Testis (tissue), 3 donors: ENCODE measurements around the gene RAB33B. TPM values are rescaled to one million over a fixed set of nuclear protein-coding genes. Genes with fewer than 3 reads are reported as not detected.

ENCODE experiments used
- DNase-seq: peaks from one replicate; pipeline ENCODE4 v3.0.0-alpha.2; 2019
- H3K27ac ChIP-seq, 2 donors: fragments of 200-600 bp; sonication (generic); one replicate each; pipeline ENCODE4 v1.5.1; 2019
- H3K27me3 ChIP-seq: fragments of 200-600 bp; sonication (generic); one replicate; pipeline ENCODE4 v1.5.1; 2019
- H3K36me3 ChIP-seq: fragments of 200-600 bp; sonication (generic); one replicate; pipeline ENCODE4 v1.5.1; 2017; ENCODE audit warnings: low read depth; ENCODE audit errors: missing control alignments
- H3K4me1 ChIP-seq: fragments of 200-600 bp; sonication (generic); one replicate; pipeline ENCODE4 v1.5.1; 2019
- H3K4me3 ChIP-seq, 2 donors: fragments of 200-600 bp; sonication (generic); one replicate each; pipeline ENCODE4 v1.5.1; 2017 to 2019
- H3K9me3 ChIP-seq: fragments of 200-600 bp; sonication (generic); one replicate; pipeline ENCODE4 v1.5.1; 2017
- CTCF ChIP-seq, 3 experiments: fragments of 450-650 bp in 2 of 3; fragments of 200-600 bp in 1 of 3; sonication (generic) in 1 of 3; IDR thresholded peaks; one replicate each; pipeline ENCODE4 v1.5.1; 2016 to 2019; ENCODE audit warnings: antibody characterized with exemption in 3 of 3, mild to moderate bottlenecking in 2 of 3, moderate library complexity in 1 of 3
- POLR2A ChIP-seq: fragments of 450-650 bp; IDR thresholded peaks from one replicate; pipeline ENCODE4 v1.6.1; 2017; ENCODE audit warnings: antibody characterized with exemption, mild to moderate bottlenecking, moderate library complexity
- WGBS, 2 donors: methylation state at CpG; one replicate each; pipeline ENCODE4 v1.1.5; 2018; 5-methylcytosine and 5-hydroxymethylcytosine counted together
- intact Hi-C: fragments of 100-400 bp; cut with DNase I; formaldehyde crosslinking; loops from one replicate; pipeline ENCODE4 v1.15.1; 2023; ENCODE audit warnings: low total_unique reads
- polyA plus RNA-seq: library from polyadenylated mRNA; stranded (reverse); fragments of 350-450 nt; fragmentation: Illumina TruSeq; extraction: RNeasy Lipid Tissue Mini Kit (QIAGEN cat#74804); gene quantifications from one replicate; pipeline ENCODE4 v1.2.3, GENCODE V29; 2014; ENCODE audit warnings: low read depth, low replicate concordance; ENCODE audit not compliant: insufficient read depth
- total RNA-seq, 2 donors: library from RNA; depleted of rRNA; stranded (reverse); fragments of >200 nt; gene quantifications; one replicate each; pipeline ENCODE4 v1.2.3, GENCODE V29; 2016

Gene RAB33B
- total and polyA plus RNA-seq, 3 donors from 2014 or later: 8.8 to 12.1 (median 10.9) TPM

GRCh38 chr4:139508581-139509237 lies 54.8 kb downstream of the RAB33B start:
- no peaks in the 10 kb centered on the region for H3K9me3 ChIP-seq
- H3K27ac ChIP-seq: no peak overlapping the region
- intact Hi-C loops: no loop called here
- no peaks in the 10 kb centered on the region for H3K36me3 ChIP-seq
- no peak for DNase-seq
- H3K27me3 ChIP-seq: no peaks in the 10 kb centered on the region
- WGBS, 2 donors: 92% methylated on average over 11 of the region's 11 CpGs
- TF ChIP-seq CTCF (IDR thresholded peaks at IDR 0.05) (no peak), POLR2A (no peak)
- H3K4me1 ChIP-seq: no peaks in the 10 kb centered on the region
- no peak overlapping the region for H3K4me3 ChIP-seq

- Histone ChIP-seq H3K27ac (no peak overlapping the region), H3K27me3 (no peaks in the 10 kb centered on the region), H3K36me3 (no peaks in the 10 kb centered on the region), H3K9me3 (no peaks in the 10 kb centered on the region), H3K4me1 (no peaks in the 10 kb centered on the region), H3K4me3 (no peak overlapping the region)
- intact Hi-C loops: no loop called here
- TF ChIP-seq CTCF (IDR thresholded peaks at IDR 0.05) (no peak), POLR2A (no peak)
- peak; percentile 35 for DNase-seq
- 78 to 80% methylated on average over 6 of the region's 6 CpGs for WGBS, 2 donors
Observed at GRCh38 chr4:139509727-139510410, 55.9 kb downstream of the RAB33B start.

GRCh38 chr4:139511320-139511719 lies 57.4 kb downstream of the RAB33B start:
- Histone ChIP-seq H3K4me3 (no peak overlapping the region), H3K27ac (no peak overlapping the region), H3K4me1 (peaks cover 4% of the 10 kb centered on the region), H3K27me3 (no peaks in the 10 kb centered on the region), H3K36me3 (no peaks in the 10 kb centered on the region), H3K9me3 (no peaks in the 10 kb centered on the region)
- 82 to 85% methylated on average over 10 of the region's 10 CpGs for WGBS, 2 donors
- no peak for TF ChIP-seq CTCF (IDR thresholded peaks at IDR 0.05)
- TF ChIP-seq POLR2A: no peak
- intact Hi-C loops: no loop called here
- DNase-seq: no peak

GRCh38 chr4:139514382-139515059 lies 60.6 kb downstream of the RAB33B start:
- no peaks in the 10 kb centered on the region for H3K9me3 ChIP-seq
- 90 to 91% methylated on average over 8 of the region's 8 CpGs for WGBS, 2 donors
- peaks cover 4% of the 10 kb centered on the region for H3K4me1 ChIP-seq
- H3K36me3 ChIP-seq: no peaks in the 10 kb centered on the region
- no peak overlapping the region for H3K4me3 ChIP-seq
- no peak for DNase-seq
- TF ChIP-seq POLR2A (no peak), CTCF (IDR thresholded peaks at IDR 0.05) (no peak)
- intact Hi-C loops: no loop called here
- H3K27ac ChIP-seq: no peak overlapping the region
- no peaks in the 10 kb centered on the region for H3K27me3 ChIP-seq
